Neural cell (in vitro differentiated cells): ENCODE data around the gene SSBP3. TPM values are rescaled to one million over a fixed set of nuclear protein-coding genes. Genes with fewer than 3 reads are reported as not detected.

ENCODE experiments used
- H2AFZ ChIP-seq: fragments of 200-600, 300-800 bp; sonication (generic), shearing (Covaris generic); 2 replicates; pipeline ENCODE4 v1.6.0; 2014; ENCODE audit warnings: low read depth, mild to moderate bottlenecking, antibody characterized with exemption, low read length, moderate library complexity
- H3F3A ChIP-seq: fragments of 200-600 bp; shearing (Covaris generic); 2 replicates; pipeline ENCODE4 v1.6.1; 2016; ENCODE audit warnings: mild to moderate bottlenecking, moderate library complexity, mixed read lengths, antibody characterized with exemption, low read length; ENCODE audit not compliant: insufficient read depth, poor library complexity, severe bottlenecking
- H3K27ac ChIP-seq: fragments of 200-600, 300-800 bp; sonication (generic), shearing (Covaris generic); 2 replicates; pipeline ENCODE4 v1.5.1; 2014; ENCODE audit warnings: mild to moderate bottlenecking, low read length, moderate library complexity
- H3K27me3 ChIP-seq: fragments of 300-800, 200-600 bp; sonication (generic), shearing (Covaris generic); 2 replicates; pipeline ENCODE4 v1.6.0; 2014; ENCODE audit warnings: mild to moderate bottlenecking, low read depth, low read length, moderate library complexity; ENCODE audit not compliant: insufficient read depth
- H3K36me3 ChIP-seq: fragments of 300-800, 200-600 bp; sonication (generic), shearing (Covaris generic); 2 replicates; pipeline ENCODE4 v1.5.1; 2014; ENCODE audit warnings: mild to moderate bottlenecking, antibody characterized with exemption, low read length, moderate library complexity; ENCODE audit not compliant: insufficient read depth
- H3K4me2 ChIP-seq: fragments of 300-800, 200-600 bp; sonication (generic), shearing (Covaris generic); 2 replicates; pipeline ENCODE4 v1.6.0; 2014; ENCODE audit warnings: mild to moderate bottlenecking, low read length
- H3K4me3 ChIP-seq: fragments of 300-800, 200-600 bp; sonication (generic), shearing (Covaris generic); 2 replicates; pipeline ENCODE4 v1.5.1; 2014; ENCODE audit warnings: mild to moderate bottlenecking, low read length, moderate library complexity
- H3K79me2 ChIP-seq: fragments of 200-600 bp; shearing (Covaris generic); replicated peaks from 2 replicates; pipeline ENCODE4 v1.6.0; 2014; ENCODE audit warnings: mild to moderate bottlenecking, low read length, moderate library complexity; ENCODE audit not compliant: insufficient read depth
- H3K9ac ChIP-seq: fragments of 300-800, 200-600 bp; sonication (generic), shearing (Covaris generic); 2 replicates; pipeline ENCODE4 v1.6.1; 2016; ENCODE audit warnings: mild to moderate bottlenecking, low read length, mixed read lengths
- H3K9me2 ChIP-seq: fragments of 200-600 bp; shearing (Covaris generic); 2 replicates; pipeline ENCODE4 v1.6.1; 2016; ENCODE audit warnings: mild to moderate bottlenecking, low read length, mixed read lengths; ENCODE audit not compliant: insufficient read depth
- H3K9me3 ChIP-seq: fragments of 200-600, 300-800 bp; sonication (generic), shearing (Covaris generic); 2 replicates; pipeline ENCODE4 v1.6.1; 2016; ENCODE audit warnings: mild to moderate bottlenecking, mixed run types, low read length, moderate library complexity, mixed read lengths
- H4K20me1 ChIP-seq: fragments of 200-600 bp; shearing (Covaris generic); 2 replicates; pipeline ENCODE4 v1.6.1; 2016; ENCODE audit warnings: mild to moderate bottlenecking, mixed run types; ENCODE audit not compliant: insufficient read depth
- EP300 ChIP-seq: fragments of 450-650 bp; conservative IDR thresholded peaks from 2 replicates; pipeline ENCODE4 v1.6.1; 2014; ENCODE audit warnings: antibody characterized with exemption, mild to moderate bottlenecking, moderate library complexity; ENCODE audit not compliant: poor library complexity, severe bottlenecking
- EZH2 ChIP-seq: fragments of 200-600, 300-800 bp; shearing (Covaris generic), sonication (generic); IDR thresholded peaks from 2 replicates; pipeline ENCODE4 v1.6.1; 2014; ENCODE audit warnings: antibody characterized with exemption, low read length, borderline replicate concordance, mild to moderate bottlenecking; ENCODE audit not compliant: insufficient read depth, poor library complexity, severe bottlenecking
- MXI1 ChIP-seq: fragments of 450-650 bp; conservative IDR thresholded peaks from 2 replicates; pipeline ENCODE4 v1.6.1; 2014; ENCODE audit warnings: antibody characterized with exemption, mild to moderate bottlenecking; ENCODE audit not compliant: poor library complexity, severe bottlenecking
- POLR2AphosphoS5 ChIP-seq: IDR thresholded peaks from 2 replicates; pipeline ENCODE4 v1.6.1; 2012
- RAD21 ChIP-seq: fragments of 450-650 bp; conservative IDR thresholded peaks from 2 replicates; pipeline ENCODE4 v1.6.1; 2014; ENCODE audit warnings: antibody characterized with exemption, mild to moderate bottlenecking, moderate library complexity
- SMC3 ChIP-seq: fragments of 450-650 bp; conservative IDR thresholded peaks from 2 replicates; pipeline ENCODE4 v1.6.1; 2014; ENCODE audit warnings: antibody characterized with exemption, mild to moderate bottlenecking, moderate library complexity; ENCODE audit not compliant: poor library complexity
- TAF1 ChIP-seq: IDR thresholded peaks from 2 replicates; pipeline ENCODE4 v1.6.1; 2012; ENCODE audit warnings: low read depth
- polyA plus RNA-seq: library from polyadenylated mRNA; depleted of rRNA; stranded (reverse); fragments of >200 nt; gene quantifications from 2 replicates; pipeline ENCODE4 v1.2.3, GENCODE V29; 2014
- TF ChIP-seq, protein P1 (sequence below): IDR thresholded peaks from 2 replicates; pipeline ENCODE4 v1.6.1; 2012; ENCODE audit warnings: borderline replicate concordance
- TF ChIP-seq, protein P2 (sequence below): fragments of 450-650 bp; IDR thresholded peaks from 2 replicates; pipeline ENCODE4 v1.5.1; 2014; ENCODE audit warnings: antibody characterized with exemption, mild to moderate bottlenecking, moderate library complexity; ENCODE audit not compliant: poor library complexity, severe bottlenecking

The SSBP3 gene
- polyA plus RNA-seq, 1 donor from 2014 or later = 77.4 TPM

DNA sequence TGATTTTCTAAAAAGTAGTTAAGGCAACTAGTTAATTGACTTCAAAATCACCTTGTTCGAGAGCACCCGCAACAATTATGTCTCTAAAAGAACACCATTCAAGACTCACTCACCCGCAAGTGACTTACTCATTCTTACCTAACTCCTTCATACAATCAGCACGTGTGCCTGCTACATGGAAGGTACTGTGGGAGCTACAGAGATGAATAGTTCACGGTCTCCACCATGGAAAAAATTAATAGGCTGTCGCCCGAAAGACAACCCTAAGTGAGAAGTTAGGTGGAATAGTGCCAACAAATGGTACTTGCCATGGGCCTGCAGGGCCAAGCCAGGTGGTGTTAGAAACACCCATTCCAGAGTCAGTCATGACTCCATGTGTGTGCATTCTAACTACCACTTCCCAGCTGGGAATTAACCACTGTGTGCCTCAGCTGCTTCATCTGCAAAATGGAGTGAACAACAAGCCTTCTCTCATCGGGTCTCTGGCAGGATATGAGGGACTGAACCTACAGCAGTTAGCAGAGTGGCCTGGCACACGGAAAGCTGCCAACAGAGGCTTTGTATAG lies 7.1 kb downstream of the SSBP3 start:
- H3K79me2 ChIP-seq = peaks cover 95% of the 10 kb centered on the region

DNA sequence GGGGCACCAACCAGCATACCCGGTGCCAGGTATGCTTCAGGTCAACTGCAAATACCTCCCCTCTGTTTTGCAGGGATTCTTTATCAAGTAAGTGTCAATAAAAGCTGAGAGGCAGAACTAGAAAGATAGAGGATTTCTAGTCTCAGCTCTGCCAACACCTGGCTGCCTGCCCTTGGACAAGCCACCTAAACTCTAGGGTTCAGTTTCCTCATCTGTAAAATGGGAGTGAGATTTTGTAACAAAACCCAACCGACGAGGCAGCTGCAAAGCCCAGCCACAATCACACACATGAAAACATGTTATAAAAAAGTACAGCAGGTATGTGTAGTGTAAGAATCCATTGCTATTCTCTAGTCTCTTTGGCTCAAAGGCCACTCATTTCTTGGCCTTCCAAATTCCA lies 8.2 kb downstream of the SSBP3 start:
- Histone ChIP-seq H2AFZ (no peak overlapping the region), H3K79me2 (peaks cover 95% of the 10 kb centered on the region), H3K27me3 (no peaks in the 10 kb centered on the region), H3K9ac (no peak overlapping the region), H3F3A (no peaks in the 10 kb centered on the region), H3K36me3 (peaks cover 9% of the 10 kb centered on the region), H4K20me1 (peaks cover 76% of the 10 kb centered on the region), H3K4me2 (no peak overlapping the region), H3K27ac (no peak overlapping the region), H3K4me3 (no peak overlapping the region), H3K9me3 (no peaks in the 10 kb centered on the region), H3K9me2 (no peaks in the 10 kb centered on the region)
- TF ChIP-seq SMC3 (no peak), POLR2AphosphoS5 (no peak), EP300 (no peak), RAD21 (no peak), EZH2 (no peak), TAF1 (no peak), MXI1 (no peak)
- TF ChIP-seq, protein P1, sequence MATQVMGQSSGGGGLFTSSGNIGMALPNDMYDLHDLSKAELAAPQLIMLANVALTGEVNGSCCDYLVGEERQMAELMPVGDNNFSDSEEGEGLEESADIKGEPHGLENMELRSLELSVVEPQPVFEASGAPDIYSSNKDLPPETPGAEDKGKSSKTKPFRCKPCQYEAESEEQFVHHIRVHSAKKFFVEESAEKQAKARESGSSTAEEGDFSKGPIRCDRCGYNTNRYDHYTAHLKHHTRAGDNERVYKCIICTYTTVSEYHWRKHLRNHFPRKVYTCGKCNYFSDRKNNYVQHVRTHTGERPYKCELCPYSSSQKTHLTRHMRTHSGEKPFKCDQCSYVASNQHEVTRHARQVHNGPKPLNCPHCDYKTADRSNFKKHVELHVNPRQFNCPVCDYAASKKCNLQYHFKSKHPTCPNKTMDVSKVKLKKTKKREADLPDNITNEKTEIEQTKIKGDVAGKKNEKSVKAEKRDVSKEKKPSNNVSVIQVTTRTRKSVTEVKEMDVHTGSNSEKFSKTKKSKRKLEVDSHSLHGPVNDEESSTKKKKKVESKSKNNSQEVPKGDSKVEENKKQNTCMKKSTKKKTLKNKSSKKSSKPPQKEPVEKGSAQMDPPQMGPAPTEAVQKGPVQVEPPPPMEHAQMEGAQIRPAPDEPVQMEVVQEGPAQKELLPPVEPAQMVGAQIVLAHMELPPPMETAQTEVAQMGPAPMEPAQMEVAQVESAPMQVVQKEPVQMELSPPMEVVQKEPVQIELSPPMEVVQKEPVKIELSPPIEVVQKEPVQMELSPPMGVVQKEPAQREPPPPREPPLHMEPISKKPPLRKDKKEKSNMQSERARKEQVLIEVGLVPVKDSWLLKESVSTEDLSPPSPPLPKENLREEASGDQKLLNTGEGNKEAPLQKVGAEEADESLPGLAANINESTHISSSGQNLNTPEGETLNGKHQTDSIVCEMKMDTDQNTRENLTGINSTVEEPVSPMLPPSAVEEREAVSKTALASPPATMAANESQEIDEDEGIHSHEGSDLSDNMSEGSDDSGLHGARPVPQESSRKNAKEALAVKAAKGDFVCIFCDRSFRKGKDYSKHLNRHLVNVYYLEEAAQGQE = no peak
- TF ChIP-seq, protein P2, sequence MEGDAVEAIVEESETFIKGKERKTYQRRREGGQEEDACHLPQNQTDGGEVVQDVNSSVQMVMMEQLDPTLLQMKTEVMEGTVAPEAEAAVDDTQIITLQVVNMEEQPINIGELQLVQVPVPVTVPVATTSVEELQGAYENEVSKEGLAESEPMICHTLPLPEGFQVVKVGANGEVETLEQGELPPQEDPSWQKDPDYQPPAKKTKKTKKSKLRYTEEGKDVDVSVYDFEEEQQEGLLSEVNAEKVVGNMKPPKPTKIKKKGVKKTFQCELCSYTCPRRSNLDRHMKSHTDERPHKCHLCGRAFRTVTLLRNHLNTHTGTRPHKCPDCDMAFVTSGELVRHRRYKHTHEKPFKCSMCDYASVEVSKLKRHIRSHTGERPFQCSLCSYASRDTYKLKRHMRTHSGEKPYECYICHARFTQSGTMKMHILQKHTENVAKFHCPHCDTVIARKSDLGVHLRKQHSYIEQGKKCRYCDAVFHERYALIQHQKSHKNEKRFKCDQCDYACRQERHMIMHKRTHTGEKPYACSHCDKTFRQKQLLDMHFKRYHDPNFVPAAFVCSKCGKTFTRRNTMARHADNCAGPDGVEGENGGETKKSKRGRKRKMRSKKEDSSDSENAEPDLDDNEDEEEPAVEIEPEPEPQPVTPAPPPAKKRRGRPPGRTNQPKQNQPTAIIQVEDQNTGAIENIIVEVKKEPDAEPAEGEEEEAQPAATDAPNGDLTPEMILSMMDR = no peak

More for the DNA sequence above, 7.1 kb downstream of the SSBP3 start:
- no peak overlapping the region for H3K4me3 ChIP-seq
- no peak overlapping the region for H3K4me2 ChIP-seq
- no peaks in the 10 kb centered on the region for H3K9me3 ChIP-seq
- TF ChIP-seq RAD21 (no peak), POLR2AphosphoS5 (no peak), EP300 (no peak), EZH2 (no peak)
- TF ChIP-seq, protein P2 = no peak
- peaks cover 81% of the 10 kb centered on the region for H4K20me1 ChIP-seq
- H3K27ac ChIP-seq = no peak overlapping the region
- H3K27me3 ChIP-seq = no peaks in the 10 kb centered on the region
- H3K9me2 ChIP-seq = no peaks in the 10 kb centered on the region
- H3K36me3 ChIP-seq = peaks cover 9% of the 10 kb centered on the region
- no peak overlapping the region for H3K9ac ChIP-seq
- H3F3A ChIP-seq = no peaks in the 10 kb centered on the region
- H2AFZ ChIP-seq = no peak overlapping the region
